Measurements from ENCODE around the gene IRF2BPL.

The IRF2BPL gene

GRCh38 chr14:77002889-77003288, 25.6 kb downstream of the IRF2BPL start:
- Histone ChIP-seq H4K5ac (ENCODE audit: low read length) (no peak overlapping the region), H3K27me3 (ENCODE audit: insufficient read depth, low read length, poor library complexity) (no peaks in the 10 kb centered on the region), H2BK120ac (ENCODE audit: low read depth, low read length) (no peak overlapping the region), H3K9ac (ENCODE audit: low read length) (no peak overlapping the region), H2BK15ac (replicated peaks; ENCODE audit: low read depth) (no peak overlapping the region), H2BK5ac (ENCODE audit: low read length) (no peak overlapping the region), H3K79me1 (ENCODE audit: low read length) (no peaks in the 10 kb centered on the region), H3K4me1 (ENCODE audit: control insufficient read depth, low read depth, low read length) (peaks cover 9% of the 10 kb centered on the region), H3K4me3 (ENCODE audit: low read length) (no peak overlapping the region), H3K36me3 (ENCODE audit: control insufficient read depth, insufficient read depth, low read length) (no peaks in the 10 kb centered on the region), H3K4me2 (ENCODE audit: low read length) (no peak overlapping the region), H4K8ac (ENCODE audit: low read depth, low read length) (no peak overlapping the region), H3K27ac (ENCODE audit: low read depth, low read length) (no peak overlapping the region), H3K4ac (ENCODE audit: low read depth, low read length) (no peak overlapping the region), H3K79me2 (ENCODE audit: control insufficient read depth, insufficient read depth, low read length) (no peaks in the 10 kb centered on the region), H3K18ac (ENCODE audit: low read length) (no peak overlapping the region), H2AK5ac (ENCODE audit: low read length) (no peak overlapping the region), H3K23ac (ENCODE audit: low read length) (no peak overlapping the region), H3K56ac (ENCODE audit: low read length) (no peak overlapping the region)
- no CpG with 5 or more reads among the region's 6 CpGs for WGBS (ENCODE audit: extremely low coverage, insufficient coverage, low lambda C conversion rate)
- no peak for DNase-seq

DNA sequence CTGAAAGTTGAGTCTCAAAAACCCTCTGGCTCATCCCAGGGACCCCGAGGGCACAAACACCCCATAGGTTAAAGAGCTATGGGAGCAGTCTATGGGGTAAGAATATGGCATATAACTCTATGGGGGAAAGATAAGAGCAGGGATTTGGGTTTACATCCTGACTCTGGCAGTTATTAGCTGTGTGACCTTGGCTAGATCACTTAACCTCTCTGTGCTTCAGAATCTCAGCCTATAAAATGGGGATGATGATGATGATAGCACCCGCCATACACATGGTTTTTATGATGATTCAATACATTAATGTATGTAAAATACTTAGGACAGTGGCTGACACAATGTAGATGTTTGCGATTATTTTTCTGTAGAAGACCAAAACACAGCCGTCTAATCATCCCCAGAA, 26.2 kb downstream of the IRF2BPL start:
- Histone ChIP-seq H3K4ac (ENCODE audit: low read depth, low read length) (no peak overlapping the region), H3K4me2 (ENCODE audit: low read length) (no peak overlapping the region), H2BK120ac (ENCODE audit: low read depth, low read length) (no peak overlapping the region), H3K9ac (ENCODE audit: low read length) (no peak overlapping the region), H3K23ac (ENCODE audit: low read length) (no peak overlapping the region), H4K5ac (ENCODE audit: low read length) (no peak overlapping the region), H3K56ac (ENCODE audit: low read length) (no peak overlapping the region), H2BK15ac (replicated peaks; ENCODE audit: low read depth) (no peak overlapping the region), H4K8ac (ENCODE audit: low read depth, low read length) (no peak overlapping the region), H2BK5ac (ENCODE audit: low read length) (no peak overlapping the region), H3K79me1 (ENCODE audit: low read length) (no peaks in the 10 kb centered on the region), H2AK5ac (ENCODE audit: low read length) (no peak overlapping the region), H3K36me3 (ENCODE audit: control insufficient read depth, insufficient read depth, low read length) (no peaks in the 10 kb centered on the region), H3K27ac (ENCODE audit: low read depth, low read length) (no peak overlapping the region), H3K4me1 (ENCODE audit: control insufficient read depth, low read depth, low read length) (peaks cover 12% of the 10 kb centered on the region), H3K27me3 (ENCODE audit: insufficient read depth, low read length, poor library complexity) (no peaks in the 10 kb centered on the region), H3K4me3 (ENCODE audit: low read length) (no peak overlapping the region), H3K79me2 (ENCODE audit: control insufficient read depth, insufficient read depth, low read length) (no peaks in the 10 kb centered on the region), H3K18ac (ENCODE audit: low read length) (no peak overlapping the region)
- DNase-seq: no peak
- no CpG with 5 or more reads among the region's 4 CpGs for WGBS (ENCODE audit: extremely low coverage, insufficient coverage, low lambda C conversion rate)

- H3K27ac ChIP-seq (ENCODE audit: low read depth, low read length): no peak overlapping the region
- no peak overlapping the region for H3K4me3 ChIP-seq (ENCODE audit: low read length)
- H3K4me2 ChIP-seq (ENCODE audit: low read length): no peak overlapping the region
- no peaks in the 10 kb centered on the region for H3K36me3 ChIP-seq (ENCODE audit: control insufficient read depth, insufficient read depth, low read length)
- no peak overlapping the region for H3K23ac ChIP-seq (ENCODE audit: low read length)
- no peak overlapping the region for H2BK5ac ChIP-seq (ENCODE audit: low read length)
- peaks cover 22% of the 10 kb centered on the region for H3K4me1 ChIP-seq (ENCODE audit: control insufficient read depth, low read depth, low read length)
- H3K79me1 ChIP-seq (ENCODE audit: low read length): no peaks in the 10 kb centered on the region
- no peak overlapping the region for H4K8ac ChIP-seq (ENCODE audit: low read depth, low read length)
- no peak overlapping the region for H3K9ac ChIP-seq (ENCODE audit: low read length)
- H3K79me2 ChIP-seq (ENCODE audit: control insufficient read depth, insufficient read depth, low read length): no peaks in the 10 kb centered on the region
- WGBS (ENCODE audit: extremely low coverage, insufficient coverage, low lambda C conversion rate): no CpG with 5 or more reads among the region's 33 CpGs
- H3K56ac ChIP-seq (ENCODE audit: low read length): peak overlapping the region; percentile 11
- no peak overlapping the region for H2BK120ac ChIP-seq (ENCODE audit: low read depth, low read length)
- DNase-seq: no peak
- H3K4ac ChIP-seq (ENCODE audit: low read depth, low read length): no peak overlapping the region
- H2BK15ac ChIP-seq (replicated peaks; ENCODE audit: low read depth): no peak overlapping the region
- no peak overlapping the region for H4K5ac ChIP-seq (ENCODE audit: low read length)
- no peaks in the 10 kb centered on the region for H3K27me3 ChIP-seq (ENCODE audit: insufficient read depth, low read length, poor library complexity)
- no peak overlapping the region for H2AK5ac ChIP-seq (ENCODE audit: low read length)
- H3K18ac ChIP-seq (ENCODE audit: low read length): no peak overlapping the region
These were observed 27.9 kb downstream of the IRF2BPL start for GRCh38 chr14:77000340-77001270.

DNA sequence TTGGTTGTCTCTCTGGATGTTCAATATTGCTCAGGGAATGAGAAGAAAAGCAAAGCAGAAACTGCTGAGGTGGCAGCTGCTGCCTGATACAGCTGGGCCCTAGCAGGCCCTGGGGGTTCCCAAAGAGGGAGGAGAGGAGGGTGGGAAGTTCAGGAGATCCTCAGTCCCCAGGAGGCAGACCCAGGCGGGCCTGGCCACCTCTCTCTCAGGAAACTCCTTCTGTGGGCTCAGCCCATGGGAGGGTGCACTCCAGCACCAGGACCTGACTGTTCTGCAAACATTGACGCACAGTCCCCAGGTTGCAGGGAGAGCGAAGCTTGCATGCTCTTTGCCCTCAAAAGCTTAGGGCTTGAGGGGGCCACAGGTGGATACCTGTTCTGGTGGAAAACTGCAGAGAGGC, 29.6 kb downstream of the IRF2BPL start:
- Histone ChIP-seq H4K5ac (ENCODE audit: low read length) (no peak overlapping the region), H2BK15ac (replicated peaks; ENCODE audit: low read depth) (no peak overlapping the region), H3K79me1 (ENCODE audit: low read length) (no peaks in the 10 kb centered on the region), H3K4me2 (ENCODE audit: low read length) (no peak overlapping the region), H3K4me3 (ENCODE audit: low read length) (no peak overlapping the region), H4K8ac (ENCODE audit: low read depth, low read length) (no peak overlapping the region), H3K27me3 (ENCODE audit: insufficient read depth, low read length, poor library complexity) (no peaks in the 10 kb centered on the region), H3K36me3 (ENCODE audit: control insufficient read depth, insufficient read depth, low read length) (no peaks in the 10 kb centered on the region), H2BK5ac (ENCODE audit: low read length) (no peak overlapping the region), H2BK120ac (ENCODE audit: low read depth, low read length) (no peak overlapping the region), H3K23ac (ENCODE audit: low read length) (no peak overlapping the region), H3K4ac (ENCODE audit: low read depth, low read length) (no peak overlapping the region), H3K9ac (ENCODE audit: low read length) (no peak overlapping the region), H3K56ac (ENCODE audit: low read length) (peak overlapping the region; percentile 8), H3K18ac (ENCODE audit: low read length) (no peak overlapping the region), H3K27ac (ENCODE audit: low read depth, low read length) (no peak overlapping the region), H3K4me1 (ENCODE audit: control insufficient read depth, low read depth, low read length) (peaks cover 22% of the 10 kb centered on the region), H2AK5ac (ENCODE audit: low read length) (peak overlapping the region; percentile 29), H3K79me2 (ENCODE audit: control insufficient read depth, insufficient read depth, low read length) (no peaks in the 10 kb centered on the region)
- no peak for DNase-seq
- WGBS (ENCODE audit: extremely low coverage, insufficient coverage, low lambda C conversion rate): no CpG with 5 or more reads among the region's 3 CpGs

- H3K23ac ChIP-seq (ENCODE audit: low read length): no peak overlapping the region
- H2BK5ac ChIP-seq (ENCODE audit: low read length): no peak overlapping the region
- no peak overlapping the region for H2BK15ac ChIP-seq (replicated peaks; ENCODE audit: low read depth)
- H3K27ac ChIP-seq (ENCODE audit: low read depth, low read length): no peak overlapping the region
- no peak overlapping the region for H2AK5ac ChIP-seq (ENCODE audit: low read length)
- no peaks in the 10 kb centered on the region for H3K36me3 ChIP-seq (ENCODE audit: control insufficient read depth, insufficient read depth, low read length)
- no peak overlapping the region for H4K8ac ChIP-seq (ENCODE audit: low read depth, low read length)
- H4K5ac ChIP-seq (ENCODE audit: low read length): no peak overlapping the region
- no peak overlapping the region for H3K4me2 ChIP-seq (ENCODE audit: low read length)
- no peaks in the 10 kb centered on the region for H3K79me1 ChIP-seq (ENCODE audit: low read length)
- H3K27me3 ChIP-seq (ENCODE audit: insufficient read depth, low read length, poor library complexity): no peaks in the 10 kb centered on the region
- no peaks in the 10 kb centered on the region for H3K79me2 ChIP-seq (ENCODE audit: control insufficient read depth, insufficient read depth, low read length)
- peak; percentile 79 for DNase-seq
- H3K4me1 ChIP-seq (ENCODE audit: control insufficient read depth, low read depth, low read length): peaks cover 19% of the 10 kb centered on the region
- no peak overlapping the region for H3K4ac ChIP-seq (ENCODE audit: low read depth, low read length)
- H3K9ac ChIP-seq (ENCODE audit: low read length): no peak overlapping the region
- H3K18ac ChIP-seq (ENCODE audit: low read length): peak overlapping the region; percentile 29
- no peak overlapping the region for H3K56ac ChIP-seq (ENCODE audit: low read length)
- no peak overlapping the region for H3K4me3 ChIP-seq (ENCODE audit: low read length)
- no CpG with 5 or more reads among the region's 6 CpGs for WGBS (ENCODE audit: extremely low coverage, insufficient coverage, low lambda C conversion rate)
- no peak overlapping the region for H2BK120ac ChIP-seq (ENCODE audit: low read depth, low read length)
These were observed 31.1 kb downstream of the IRF2BPL start for GRCh38 chr14:76997257-76997970.

All from mesendoderm (in vitro differentiated cells).